GM19438 (cell line): ENCODE measurements around the gene CAB39.

ENCODE experiments used
- ATAC-seq: cut with Tn5 transposase; IDR thresholded peaks from one replicate; pipeline ENCODE4 v1.9.1; 2021; ENCODE audit warnings: low read depth; ENCODE audit not compliant: unreplicated experiment

Gene CAB39

DNA sequence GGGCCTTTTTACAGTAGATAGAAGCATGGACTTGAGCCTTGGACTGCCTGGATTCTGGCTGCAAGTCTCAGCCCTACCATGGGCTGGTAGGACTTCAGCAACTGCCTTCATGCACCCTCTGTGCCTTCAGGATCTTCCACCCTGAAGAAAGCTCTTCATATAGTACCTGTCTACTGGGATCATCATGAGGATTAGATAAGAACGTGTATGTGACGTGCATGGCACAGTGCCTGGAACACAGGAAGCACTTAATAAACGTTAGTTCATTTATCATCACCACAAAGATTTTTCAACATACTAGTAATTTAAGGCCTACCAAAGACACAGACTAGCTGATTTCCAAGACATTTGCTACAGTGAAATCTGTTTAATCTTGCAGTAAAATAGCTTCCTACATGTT, 98.9 kb downstream of the CAB39 start:
- ATAC-seq, result no peak

DNA sequence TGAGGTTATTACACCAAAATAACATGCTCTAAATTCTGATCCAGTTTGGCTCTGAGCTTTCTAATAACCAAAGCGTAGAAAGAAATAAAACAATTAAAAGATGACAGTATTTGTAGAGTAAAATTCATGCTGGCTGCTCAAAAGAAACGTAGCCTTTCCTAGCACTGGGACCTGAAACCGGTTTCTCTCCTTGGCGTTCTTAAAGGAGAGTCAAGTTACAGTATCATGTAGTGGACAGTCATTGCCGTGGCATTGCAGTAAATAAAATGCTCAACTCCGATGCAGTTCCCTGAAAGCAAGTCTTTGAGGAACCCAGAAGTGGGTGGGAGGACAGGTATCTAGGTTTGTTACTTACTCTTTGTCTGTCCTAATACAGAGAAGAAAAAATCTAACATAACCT, 99.4 kb downstream of the CAB39 start:
- no peak for ATAC-seq

DNA sequence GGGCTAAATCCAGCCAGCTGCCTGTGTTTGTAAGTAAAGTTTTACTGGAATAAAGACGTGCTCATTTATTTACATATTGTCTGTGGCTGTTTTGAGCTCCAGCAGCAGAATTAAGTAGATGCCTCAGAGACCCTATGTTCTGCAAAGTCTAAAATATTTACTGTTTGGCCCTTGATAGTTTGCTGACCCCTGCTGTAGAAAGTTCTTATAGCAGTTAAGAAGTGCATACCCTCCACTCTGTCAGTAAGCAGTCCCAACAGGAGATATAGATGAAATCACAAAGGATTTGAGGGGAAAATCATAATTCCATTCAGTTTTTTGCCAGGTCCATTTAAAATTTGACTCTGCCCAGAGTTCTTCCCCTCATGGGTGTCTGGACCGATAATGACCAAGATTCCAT, 102.0 kb downstream of the CAB39 start:
- ATAC-seq, result no peak

DNA sequence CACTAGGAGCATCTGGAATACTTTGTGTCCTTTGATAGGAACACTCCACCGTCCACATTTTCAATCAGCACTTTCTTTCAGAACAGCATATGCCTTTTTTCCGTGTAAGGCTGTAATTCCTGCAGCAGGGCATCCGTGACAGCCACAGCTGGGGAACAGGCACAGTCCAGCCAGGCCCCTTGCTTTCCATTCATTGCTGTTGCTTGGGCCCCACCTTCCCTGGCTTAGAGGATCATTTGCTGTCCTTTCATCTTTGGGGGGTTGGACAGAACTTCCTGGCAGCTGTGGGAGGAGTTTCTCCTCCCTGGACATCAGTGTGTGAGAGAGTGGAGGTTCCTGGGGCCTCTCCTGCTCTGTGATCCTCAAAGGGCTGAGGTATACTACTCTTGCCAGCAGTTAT, 102.4 kb downstream of the CAB39 start:
- ATAC-seq, result no peak

DNA sequence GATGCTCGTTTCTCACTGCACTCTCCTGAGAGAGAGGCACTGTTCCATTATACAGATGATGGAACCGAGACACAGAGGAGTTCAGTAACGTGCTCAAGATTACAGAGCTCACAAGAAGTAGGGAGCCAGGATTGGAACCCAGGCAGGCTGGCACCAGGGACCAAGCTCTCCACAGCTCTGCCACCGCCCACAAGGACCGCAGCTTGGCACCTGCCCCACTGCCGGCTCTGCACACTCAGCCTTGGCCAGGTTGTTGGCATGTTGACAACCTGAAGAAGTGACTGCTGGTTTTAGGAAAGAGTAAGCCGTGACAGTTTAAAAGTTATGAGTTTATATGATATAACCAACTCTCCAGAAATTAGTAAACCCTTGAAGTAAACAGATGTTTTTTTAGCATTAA, 104.1 kb downstream of the CAB39 start:
- no peak for ATAC-seq

DNA sequence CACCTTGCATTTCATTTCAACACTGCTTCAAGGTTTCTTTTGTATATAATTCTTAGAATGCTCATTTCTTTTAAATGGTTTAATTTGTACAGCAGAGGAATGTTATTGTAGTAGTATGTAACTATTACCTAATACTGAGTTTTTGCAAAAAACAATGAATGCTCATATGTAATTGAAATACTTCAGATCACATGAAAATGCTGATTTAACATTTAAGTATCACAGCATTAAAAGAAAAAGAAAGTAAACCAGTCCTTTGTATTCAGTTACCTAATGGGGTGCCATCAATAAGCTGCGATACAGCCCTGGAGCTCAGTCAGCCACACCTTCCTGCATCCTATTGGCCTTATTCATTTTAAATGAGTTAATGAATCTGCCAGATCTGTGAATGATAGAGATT, 106.8 kb downstream of the CAB39 start:
- no peak for ATAC-seq

DNA sequence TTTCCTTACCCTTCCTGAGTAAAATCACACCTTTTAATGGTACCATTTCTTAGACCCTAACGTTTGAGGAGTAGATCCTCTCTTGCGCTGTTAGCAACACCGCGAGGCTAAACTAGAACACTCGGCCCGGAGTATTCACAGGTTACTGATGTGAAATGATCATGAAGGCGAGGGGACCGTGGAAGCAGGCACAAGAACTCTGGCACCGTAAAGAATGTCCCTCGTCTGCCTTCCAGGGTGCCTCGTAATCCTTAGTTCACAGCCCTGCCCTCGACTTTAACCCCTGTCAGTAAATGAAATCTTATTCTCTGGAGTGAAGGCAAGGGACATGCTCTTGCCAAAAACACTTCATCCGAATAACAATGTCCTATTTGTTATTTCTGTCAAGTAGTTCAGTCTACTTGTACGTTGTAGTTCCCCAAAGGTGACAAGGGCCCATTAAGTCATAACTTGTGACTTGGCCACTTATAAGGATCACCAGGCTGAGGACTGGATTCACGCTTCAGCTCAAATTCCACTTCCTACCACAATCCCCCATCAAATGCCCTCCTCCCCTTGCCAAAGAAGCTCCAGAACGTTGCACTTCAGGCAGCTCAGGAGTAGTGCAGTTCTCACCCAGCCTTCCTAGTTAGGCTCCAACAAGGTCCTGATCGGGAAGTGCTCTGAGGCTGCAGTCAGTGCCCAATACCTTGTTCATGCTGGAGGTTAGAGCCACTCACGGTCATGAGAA, 108.8 kb downstream of the CAB39 start:
- ATAC-seq, result no peak

DNA sequence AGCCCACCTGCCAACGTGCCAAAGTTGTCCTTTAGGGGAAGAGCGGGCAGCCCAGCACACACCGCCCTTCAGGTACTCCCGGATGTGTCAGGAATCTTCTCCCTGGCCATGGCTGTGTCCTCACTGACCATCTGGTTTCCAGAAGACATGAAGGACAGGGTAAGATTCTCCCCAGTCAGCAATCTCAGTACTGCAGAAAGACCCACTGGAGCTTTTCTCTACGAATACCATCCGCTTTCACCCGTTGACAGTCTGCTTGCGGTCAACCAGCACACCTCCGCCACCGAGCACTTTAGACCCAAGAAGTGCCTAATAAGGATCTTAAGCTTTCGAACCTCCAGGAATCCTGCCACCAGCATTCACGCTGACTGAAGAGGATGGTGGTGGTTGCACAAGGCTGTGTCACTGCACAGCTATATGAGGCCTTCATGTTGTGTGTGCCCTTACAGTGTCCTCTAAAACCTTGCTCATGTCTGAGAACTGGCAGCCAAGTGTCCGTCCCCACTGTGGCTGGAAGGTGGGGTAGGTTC, 109.4 kb downstream of the CAB39 start:
- no peak for ATAC-seq

DNA sequence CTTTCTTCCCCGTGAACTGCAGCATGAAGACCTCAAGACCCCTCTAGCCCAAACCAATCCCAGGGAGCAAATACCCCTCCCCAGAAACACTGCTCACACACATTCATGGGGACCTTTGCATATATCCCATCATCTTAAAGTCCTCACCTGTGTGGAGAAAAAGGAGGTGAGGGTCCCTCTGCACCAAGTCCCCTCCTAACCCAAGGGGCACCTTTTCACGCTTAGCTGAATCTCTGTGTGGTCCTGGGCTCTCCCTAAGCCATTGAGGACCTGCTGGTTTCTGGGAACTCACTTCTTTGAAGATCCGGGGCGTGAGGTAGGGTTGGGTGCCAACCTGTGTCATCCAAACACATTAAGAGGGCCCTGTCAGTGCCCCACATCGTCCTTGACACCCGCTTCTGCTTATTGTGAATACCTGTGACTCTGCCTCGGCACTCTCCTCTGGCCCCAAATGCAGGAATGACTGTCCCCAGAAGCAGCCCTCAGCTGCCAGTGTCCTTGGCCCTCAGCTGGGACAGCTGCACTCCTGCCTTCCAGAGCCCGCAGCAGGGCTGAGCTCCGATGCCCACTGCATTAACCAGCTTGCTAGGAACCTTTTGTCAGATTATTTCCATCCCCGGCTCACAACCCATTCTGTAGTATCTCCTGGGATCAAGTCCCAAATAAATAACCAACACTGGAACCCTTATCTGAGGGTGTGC, 110.8 kb downstream of the CAB39 start:
- ATAC-seq, result no peak

DNA sequence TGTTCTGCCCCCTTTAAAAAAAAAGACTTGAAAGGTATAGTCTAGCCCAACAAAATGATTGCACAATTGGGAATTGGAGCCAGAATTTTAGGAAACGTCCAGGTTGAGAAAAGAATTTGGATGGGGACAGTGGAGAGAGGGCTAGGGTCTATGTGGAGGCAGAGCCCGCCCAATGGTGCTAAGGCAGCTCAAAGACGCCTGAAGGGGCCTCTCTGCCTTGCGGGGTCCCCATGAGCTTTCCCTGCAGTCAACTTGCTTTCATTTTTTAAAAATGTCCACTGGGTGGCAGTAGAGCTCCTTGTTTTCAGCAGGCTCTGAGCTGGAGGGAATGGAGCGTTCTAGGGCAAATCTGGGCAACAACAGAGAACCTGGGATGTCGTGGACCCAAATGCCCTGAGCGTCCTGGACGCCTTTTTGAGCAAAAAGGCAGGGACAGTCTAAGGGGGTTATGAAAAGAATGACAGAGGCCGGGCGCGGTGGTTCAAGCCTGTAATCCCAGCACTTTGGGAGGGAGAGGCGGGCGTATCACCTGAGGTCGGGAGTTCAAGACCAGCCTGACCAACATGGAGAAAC, 111.8 kb downstream of the CAB39 start:
- ATAC-seq, result peak; percentile 49

DNA sequence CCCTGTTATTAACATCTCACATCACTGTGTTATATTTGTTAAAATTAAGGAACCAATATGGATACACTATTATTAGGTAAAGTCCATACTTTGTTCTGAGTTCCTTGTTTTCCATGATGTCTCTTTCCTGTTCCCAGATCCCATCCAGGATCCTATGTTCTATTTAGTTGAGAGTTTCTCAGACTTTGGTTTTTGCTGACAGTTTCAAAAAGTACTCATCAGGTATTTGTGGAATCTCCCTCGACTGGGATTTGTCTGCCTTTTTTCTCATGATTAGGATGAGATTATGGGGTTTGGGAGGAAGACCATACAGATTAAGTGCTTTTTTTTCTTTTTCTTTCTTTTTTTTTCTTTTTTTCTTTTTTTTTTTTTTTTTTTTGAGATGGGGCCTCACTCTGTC, 112.7 kb downstream of the CAB39 start:
- no peak for ATAC-seq

DNA sequence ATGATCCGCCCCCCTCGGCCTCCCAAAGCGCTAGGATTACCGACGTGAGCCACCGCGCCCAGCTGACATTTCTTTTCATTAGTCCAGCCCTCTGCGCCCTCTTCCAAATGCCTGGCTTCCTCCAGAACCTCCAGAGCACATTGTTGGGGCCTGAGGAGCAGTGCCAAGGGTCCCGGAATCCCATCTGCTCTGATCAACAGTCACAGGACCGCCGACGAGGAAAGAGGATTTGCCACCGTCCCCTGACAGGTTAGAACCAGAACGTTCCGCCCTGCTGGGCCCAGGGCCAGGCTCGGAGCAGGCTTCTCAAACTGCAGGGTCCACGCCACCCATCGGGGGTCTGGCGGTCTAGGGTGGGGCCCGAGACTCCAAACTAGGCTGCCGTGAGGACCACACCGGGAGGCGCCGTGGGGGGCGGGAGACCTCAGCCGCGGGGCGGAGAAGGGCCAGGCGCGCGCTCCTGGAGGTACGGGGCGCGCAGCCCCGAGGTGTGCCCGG, 115.2 kb downstream of the CAB39 start:
- no peak for ATAC-seq

DNA sequence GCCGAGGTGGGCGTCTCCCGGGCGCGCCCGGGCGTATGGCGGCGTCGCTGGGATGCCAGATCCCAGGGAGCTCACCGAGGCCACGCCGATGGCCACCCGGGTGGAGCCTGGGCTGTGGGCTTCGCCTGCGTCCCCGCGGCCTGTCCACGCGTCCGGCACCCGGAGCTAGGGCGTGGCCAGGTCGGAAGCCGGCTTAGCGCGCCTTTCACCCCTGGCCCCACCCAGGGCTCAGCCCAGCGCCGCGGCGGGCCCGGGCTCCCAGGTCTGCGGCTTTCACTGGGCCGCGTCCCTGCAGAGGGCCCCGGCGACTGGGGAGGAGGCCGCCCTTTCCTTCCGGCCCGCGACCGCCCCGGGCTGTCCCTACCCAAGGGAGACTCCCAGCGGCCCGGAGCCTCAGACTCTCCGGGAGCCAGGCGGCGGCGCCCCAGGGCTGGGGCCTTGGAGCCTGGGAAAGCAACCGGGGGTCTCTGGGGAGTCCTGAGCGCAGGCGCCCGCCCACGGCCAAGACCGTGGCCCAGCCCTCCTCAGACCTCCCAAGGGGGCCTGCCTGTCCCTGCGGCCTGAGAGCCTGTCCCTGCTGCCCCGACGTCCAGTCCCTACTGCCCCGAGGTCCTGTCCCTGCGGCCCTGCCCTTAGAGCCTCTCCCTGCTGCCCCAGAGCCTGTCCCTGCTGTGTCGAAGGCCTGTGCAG, 115.8 kb downstream of the CAB39 start:
- ATAC-seq, result no peak

DNA sequence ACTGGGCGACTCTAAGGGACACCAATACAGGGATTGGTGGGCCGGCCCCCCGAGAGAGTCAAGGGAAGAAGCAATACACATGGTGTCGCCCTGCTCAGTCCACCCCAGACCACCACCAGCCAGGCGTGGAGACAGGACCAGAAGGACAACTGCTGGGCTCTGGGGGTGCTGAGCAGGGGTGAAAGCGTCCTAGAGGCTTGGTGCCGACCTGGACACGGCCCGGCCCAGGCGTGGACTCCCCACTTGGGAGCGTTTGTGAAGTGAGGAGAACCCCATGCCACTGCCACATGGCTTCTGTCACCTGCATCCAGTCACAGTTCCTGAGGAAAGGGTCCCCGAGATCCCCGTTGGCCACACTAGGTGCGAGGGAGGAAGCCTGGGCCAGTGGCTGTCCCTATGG, 116.7 kb downstream of the CAB39 start:
- ATAC-seq, result no peak

DNA sequence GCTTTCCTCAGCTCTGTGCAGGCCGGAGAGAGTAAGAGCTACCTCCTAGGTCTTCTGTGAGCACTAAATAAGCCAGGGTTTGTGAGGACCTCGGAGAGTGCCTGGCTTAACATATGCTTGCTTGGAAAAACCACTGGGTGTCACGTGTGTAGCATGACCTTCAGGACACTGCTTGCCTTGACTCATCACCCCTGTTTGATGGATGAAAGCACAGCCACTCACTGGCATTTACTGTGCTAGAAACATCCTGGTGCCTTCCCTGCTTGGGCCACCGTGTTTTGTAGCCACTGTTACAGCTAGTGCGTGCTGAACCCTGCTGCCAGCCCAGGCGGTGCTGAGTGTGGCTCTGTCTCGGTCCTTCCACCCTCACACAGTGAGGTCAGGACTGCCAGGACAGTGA, 117.3 kb downstream of the CAB39 start:
- ATAC-seq, result no peak

DNA sequence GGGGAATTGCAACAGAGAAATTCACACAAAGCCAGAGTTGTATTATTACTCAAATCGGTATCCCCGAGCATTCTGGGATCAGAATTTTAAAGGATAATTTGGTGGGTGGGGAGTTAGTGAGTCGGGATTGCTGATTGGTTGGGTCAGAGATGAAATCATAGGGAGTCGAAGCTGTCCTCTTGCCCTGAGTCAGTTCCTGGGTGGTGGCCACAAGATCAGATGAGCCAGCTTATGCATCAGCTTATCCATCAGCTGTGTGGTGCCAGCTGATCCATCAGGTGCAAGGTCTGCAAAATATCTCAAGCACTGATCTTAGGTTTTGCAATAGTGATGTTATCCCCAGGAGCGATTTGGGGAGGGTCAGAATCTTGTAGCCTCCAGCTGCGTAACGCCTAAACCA, 117.8 kb downstream of the CAB39 start:
- no peak for ATAC-seq

DNA sequence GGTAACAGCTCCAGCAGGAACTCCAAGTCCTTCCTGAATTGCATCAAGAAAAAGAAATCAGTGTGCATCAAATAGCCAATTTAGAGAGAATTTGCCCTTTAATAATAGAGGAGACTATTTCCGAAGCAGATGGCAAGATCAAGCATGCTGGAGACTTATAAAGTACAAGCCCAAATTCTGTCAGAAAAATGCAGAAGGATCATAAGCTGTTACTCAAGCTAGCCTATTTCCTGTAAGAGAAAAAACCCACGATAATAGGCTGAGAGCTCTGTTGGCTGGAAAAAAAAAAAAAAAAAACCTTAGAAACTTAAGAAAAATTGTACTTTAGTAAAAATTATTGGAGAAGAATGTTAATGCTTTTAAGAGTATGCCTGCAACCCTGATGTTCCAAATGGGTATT, 127.7 kb downstream of the CAB39 start:
- ATAC-seq, result no peak

DNA sequence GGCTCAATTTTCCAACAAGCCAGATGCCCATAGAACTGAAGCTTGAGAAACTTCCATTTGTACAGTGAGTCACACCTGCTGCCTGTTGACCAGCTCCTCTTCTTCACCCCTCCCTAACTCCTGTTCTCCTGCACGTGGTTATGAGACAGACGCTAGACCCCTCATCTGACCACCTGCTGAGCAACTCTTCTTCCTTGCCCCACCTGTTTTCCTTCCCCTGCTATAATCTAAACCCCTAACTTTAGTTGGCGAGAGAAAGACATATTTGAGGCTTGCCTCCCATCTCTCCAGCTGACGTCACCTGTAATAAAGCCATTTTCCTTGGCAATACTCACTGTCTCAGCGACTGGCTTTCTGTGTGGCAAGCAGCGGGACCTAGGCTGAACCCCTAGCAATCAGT, 129.8 kb downstream of the CAB39 start:
- ATAC-seq, result no peak

DNA sequence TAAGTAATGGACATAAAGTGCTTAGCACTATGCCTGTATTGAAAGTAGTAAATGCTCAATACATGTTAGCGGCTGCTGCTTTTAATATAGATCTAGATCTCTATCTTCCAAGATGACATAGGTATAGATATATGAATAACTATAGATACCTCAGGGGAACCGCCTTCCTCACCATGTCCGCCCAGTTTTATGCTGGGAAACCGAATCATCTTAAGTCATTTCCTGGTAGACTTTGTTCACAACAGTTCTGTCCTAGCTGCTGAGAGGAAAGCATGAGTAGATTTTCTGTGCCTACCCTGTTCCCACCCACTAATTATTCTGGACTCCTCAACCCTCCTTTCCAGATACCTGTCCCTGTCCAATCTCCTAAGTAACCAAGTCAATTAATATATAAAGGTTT, 130.5 kb downstream of the CAB39 start:
- ATAC-seq, result no peak

DNA sequence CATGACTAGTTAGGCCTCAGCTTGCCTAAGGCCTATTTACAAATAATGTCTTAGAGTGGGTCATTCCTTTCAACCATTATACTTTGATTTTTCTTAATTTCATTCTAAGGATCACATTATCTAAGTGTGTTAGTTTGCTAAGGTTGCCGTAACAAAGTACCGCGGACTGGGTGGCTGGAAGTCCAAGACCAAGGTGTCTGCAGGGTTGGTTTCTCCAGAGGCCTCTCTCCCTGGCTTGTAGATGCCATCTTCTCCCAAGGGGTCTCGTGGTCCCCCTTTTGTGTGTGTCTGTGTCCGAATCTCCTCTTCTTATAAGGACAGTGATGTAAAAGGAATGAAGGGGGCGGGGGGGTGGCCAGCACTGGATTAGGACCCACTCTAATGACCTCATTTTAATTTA, 133.7 kb downstream of the CAB39 start:
- ATAC-seq, result no peak

DNA sequence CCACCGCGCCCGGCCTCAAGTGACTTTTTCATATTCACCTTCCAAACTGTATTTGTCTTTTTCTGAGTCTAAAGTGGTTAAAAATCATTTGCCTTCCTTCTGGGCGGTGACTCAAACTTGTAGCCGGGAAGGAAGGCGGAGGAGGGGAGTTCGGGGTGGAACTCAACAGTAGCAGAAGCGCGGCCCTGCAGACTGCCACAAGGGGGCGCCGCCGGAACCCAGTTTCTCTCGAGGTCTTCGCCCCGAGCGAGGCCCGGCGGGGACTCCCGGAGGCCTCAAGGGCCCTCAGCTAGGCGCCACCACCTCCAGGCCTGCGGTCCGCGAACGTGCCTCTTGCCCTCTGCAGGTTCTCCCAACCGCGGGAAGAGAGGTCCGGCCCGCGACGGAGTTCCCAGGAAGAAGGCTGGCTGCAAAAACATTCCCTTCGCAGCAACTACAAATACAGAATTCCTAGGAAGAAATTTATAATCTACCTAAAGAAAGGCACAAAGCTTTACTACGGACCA, 135.3 kb downstream of the CAB39 start:
- peak; percentile 94 for ATAC-seq
